ENCODE data around the gene HOXA9. TPM values are rescaled to one million over a fixed set of nuclear protein-coding genes. Genes with fewer than 3 reads are reported as not detected.

The HOXA9 gene
- total RNA-seq, 2 experiments from 2014 or later: not detected

GRCh38 chr7:27134392-27134791 is 30.9 kb downstream of the HOXA9 start:
- DNase-seq (peak; percentile 39), ATAC-seq (peak; percentile 55)
- no peak overlapping the region for H3K27ac Mint-ChIP-seq
- H3K27me3 Mint-ChIP-seq: peaks cover 37% of the 10 kb centered on the region
- POLR2A ChIA-PET: no interaction called here
- TF ChIP-seq CTCF (IDR thresholded peaks at IDR 0.05): no peak
- CTCF ChIA-PET: interaction anchor here (1.5 to 2.3 kb wide), 2 partner anchors 16 to 27 kb away, joined by 5 to 8 read pairs; no protein-coding TSS in a partner anchor
- intact Hi-C loops (cut with micrococcal nuclease): no loop called here
- no peaks in the 10 kb centered on the region for H3K9me3 Mint-ChIP-seq
- no peak overlapping the region for H3K4me3 Mint-ChIP-seq
- peaks cover 19% of the 10 kb centered on the region for H3K4me1 Mint-ChIP-seq (ENCODE audit: low read depth)
- H3K36me3 Mint-ChIP-seq (ENCODE audit: low read depth): peaks cover 3% of the 10 kb centered on the region

GRCh38 chr7:27133409-27134231 is 31.7 kb downstream of the HOXA9 start:
- H3K9me3 Mint-ChIP-seq: no peaks in the 10 kb centered on the region
- no peak for DNase-seq
- TF ChIP-seq CTCF (IDR thresholded peaks at IDR 0.05): no peak
- H3K36me3 Mint-ChIP-seq (ENCODE audit: low read depth): peaks cover 3% of the 10 kb centered on the region
- ChIA-PET POLR2A (no interaction called here), CTCF (interaction anchor here (2.3 kb wide), 1 partner anchor 28 kb away, joined by 8 read pairs; no protein-coding TSS in a partner anchor)
- peaks cover 37% of the 10 kb centered on the region for H3K27me3 Mint-ChIP-seq
- H3K4me1 Mint-ChIP-seq (ENCODE audit: low read depth): peaks cover 19% of the 10 kb centered on the region
- H3K27ac Mint-ChIP-seq: no peak overlapping the region
- ATAC-seq: no peak
- no peak overlapping the region for H3K4me3 Mint-ChIP-seq
- intact Hi-C loops (cut with micrococcal nuclease): no loop called here

GRCh38 chr7:27132978-27133377 is 32.4 kb downstream of the HOXA9 start:
- Mint-ChIP-seq H3K36me3 (ENCODE audit: low read depth) (peaks cover 3% of the 10 kb centered on the region), H3K4me3 (no peak overlapping the region), H3K27ac (no peak overlapping the region), H3K9me3 (no peaks in the 10 kb centered on the region), H3K4me1 (ENCODE audit: low read depth) (peaks cover 19% of the 10 kb centered on the region), H3K27me3 (peaks cover 37% of the 10 kb centered on the region)
- ATAC-seq: no peak
- intact Hi-C loops (cut with micrococcal nuclease): no loop called here
- no peak for TF ChIP-seq CTCF (IDR thresholded peaks at IDR 0.05)
- DNase-seq: no peak
- ChIA-PET POLR2A (no interaction called here), CTCF (interaction anchor here (1.5 to 2.3 kb wide), 2 partner anchors 22 to 29 kb away, joined by 4 to 8 read pairs; no protein-coding TSS in a partner anchor)

- H3K27ac Mint-ChIP-seq: no peak overlapping the region
- no peak for TF ChIP-seq CTCF (IDR thresholded peaks at IDR 0.05)
- H3K4me3 Mint-ChIP-seq: no peak overlapping the region
- DNase-seq: no peak
- peaks cover 32% of the 10 kb centered on the region for H3K27me3 Mint-ChIP-seq
- CTCF ChIA-PET: interaction anchor here (0.8 to 1.5 kb wide), 3 partner anchors 9 to 23 kb away, joined by 3 to 4 read pairs (median 3); no protein-coding TSS in a partner anchor
- no peak for ATAC-seq
- POLR2A ChIA-PET: no interaction called here
- H3K9me3 Mint-ChIP-seq: no peaks in the 10 kb centered on the region
- peaks cover 19% of the 10 kb centered on the region for H3K4me1 Mint-ChIP-seq (ENCODE audit: low read depth)
- intact Hi-C loops (cut with micrococcal nuclease): no loop called here
- H3K36me3 Mint-ChIP-seq (ENCODE audit: low read depth): peaks cover 3% of the 10 kb centered on the region
These were observed 33.1 kb downstream of the HOXA9 start for GRCh38 chr7:27132214-27132613.

GRCh38 chr7:27131390-27131819 is 33.9 kb downstream of the HOXA9 start:
- POLR2A ChIA-PET: no interaction called here
- ATAC-seq: no peak
- Mint-ChIP-seq H3K36me3 (ENCODE audit: low read depth) (peaks cover 3% of the 10 kb centered on the region), H3K4me1 (ENCODE audit: low read depth) (peaks cover 19% of the 10 kb centered on the region), H3K9me3 (no peaks in the 10 kb centered on the region), H3K27me3 (peaks cover 32% of the 10 kb centered on the region), H3K4me3 (peak overlapping the region; percentile 60), H3K27ac (no peak overlapping the region)
- DNase-seq: no peak
- CTCF ChIA-PET: interaction anchor here (0.8 to 1.5 kb wide), 4 partner anchors 10 to 24 kb away, joined by 3 to 5 read pairs (median 4); partner anchors contain the start of gene HOXA5
- intact Hi-C loops (cut with micrococcal nuclease): no loop called here
- no peak for TF ChIP-seq CTCF (IDR thresholded peaks at IDR 0.05)

Data from activated CD8-positive, alpha-beta T cell treated with anti-CD3 and anti-CD28 coated beads for 36 hours (primary cell).